ENCODE measurements around the gene KPNA5. TPM values are rescaled to one million over a fixed set of nuclear protein-coding genes. Genes with fewer than 3 reads are reported as not detected.
"Not testable (repeated sequence)": the region's sequence is repeated elsewhere in the genome, so short reads cannot be mapped to it uniquely, and the experiment has no call there.

The KPNA5 gene
- total and polyA plus RNA-seq, 4 donors, result 2.2 to 34.3 (median 7.3) TPM

DNA sequence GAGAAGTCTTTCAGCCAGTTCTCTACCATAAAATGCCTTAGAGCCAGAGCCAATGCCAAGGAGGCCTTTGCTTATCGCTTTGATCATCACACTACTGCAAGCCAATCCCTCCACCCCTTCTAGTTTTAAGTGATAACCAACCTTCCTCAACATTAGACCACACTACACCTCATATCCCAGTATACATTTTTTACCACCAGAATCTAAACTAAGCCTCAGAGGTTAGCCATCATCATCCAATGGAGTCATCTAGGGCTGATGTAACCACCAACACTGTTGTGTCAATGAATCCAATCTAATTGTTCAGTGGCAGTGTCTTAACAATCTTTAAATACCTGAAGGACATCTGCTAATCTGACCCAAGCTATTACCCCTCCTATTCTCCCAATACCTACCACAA, 18.8 kb upstream of the KPNA5 start:
- Histone ChIP-seq H3K4me3 (no peak overlapping the region), H3K9ac (ENCODE audit: insufficient read depth in 1 of 2, low read length in 2 of 2) (no peak overlapping the region)
- no peak for DNase-seq

DNA sequence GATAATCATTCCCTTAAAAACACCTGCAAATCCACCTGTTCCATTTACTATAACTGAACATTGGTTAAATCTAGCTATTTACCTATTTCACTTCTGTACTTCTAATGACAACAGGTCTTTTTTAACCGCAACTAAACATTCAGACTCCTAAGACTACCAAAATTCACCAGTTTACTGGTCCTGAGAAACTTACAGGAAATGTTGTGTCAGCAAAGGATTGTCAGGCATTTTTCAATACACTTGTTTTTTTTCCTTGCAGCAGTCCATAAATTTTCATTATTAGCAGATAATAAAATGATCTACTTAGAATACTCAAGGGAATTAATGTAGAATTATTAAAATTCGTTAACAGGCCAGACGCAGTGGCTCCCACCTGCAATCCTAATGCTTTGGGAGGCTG, 17.7 kb upstream of the KPNA5 start:
- no peaks in the 10 kb centered on the region for H3K27me3 ChIP-seq (ENCODE audit: control insufficient read depth in 3 of 3, insufficient read depth in 3 of 3, low read length in 2 of 3)
- ATAC-seq (ENCODE audit: insufficient read depth, low FRiP score) (no peak), DNase-seq (no peak)
- no peak overlapping the region for H3K9ac ChIP-seq (ENCODE audit: insufficient read depth in 1 of 2, low read length in 2 of 2)
- peaks cover 0 to 21% (median 0%) of the 10 kb centered on the region in 5 donors for H3K4me1 ChIP-seq (ENCODE audit: control insufficient read depth in 5 of 5, insufficient read depth in 5 of 5, low read length in 5 of 5)
- WGBS, 2 donors, result 97 to 99% methylated on average over 3 of the region's 3 CpGs
- no peak overlapping the region for H3K27ac ChIP-seq (ENCODE audit: low read depth in 1 of 2, low read length in 1 of 2)
- no peaks in the 10 kb centered on the region for H3K9me3 ChIP-seq (ENCODE audit: control insufficient read depth in 4 of 4, insufficient read depth in 3 of 4, low read length in 3 of 4)
- H3K36me3 ChIP-seq (ENCODE audit: control insufficient read depth in 4 of 4, insufficient read depth in 4 of 4, low read length in 4 of 4), result peaks cover 0 to 2% (median under 1%) of the 10 kb centered on the region in 4 donors
- no peak overlapping the region for H3K4me3 ChIP-seq
- TF ChIP-seq, protein P1, sequence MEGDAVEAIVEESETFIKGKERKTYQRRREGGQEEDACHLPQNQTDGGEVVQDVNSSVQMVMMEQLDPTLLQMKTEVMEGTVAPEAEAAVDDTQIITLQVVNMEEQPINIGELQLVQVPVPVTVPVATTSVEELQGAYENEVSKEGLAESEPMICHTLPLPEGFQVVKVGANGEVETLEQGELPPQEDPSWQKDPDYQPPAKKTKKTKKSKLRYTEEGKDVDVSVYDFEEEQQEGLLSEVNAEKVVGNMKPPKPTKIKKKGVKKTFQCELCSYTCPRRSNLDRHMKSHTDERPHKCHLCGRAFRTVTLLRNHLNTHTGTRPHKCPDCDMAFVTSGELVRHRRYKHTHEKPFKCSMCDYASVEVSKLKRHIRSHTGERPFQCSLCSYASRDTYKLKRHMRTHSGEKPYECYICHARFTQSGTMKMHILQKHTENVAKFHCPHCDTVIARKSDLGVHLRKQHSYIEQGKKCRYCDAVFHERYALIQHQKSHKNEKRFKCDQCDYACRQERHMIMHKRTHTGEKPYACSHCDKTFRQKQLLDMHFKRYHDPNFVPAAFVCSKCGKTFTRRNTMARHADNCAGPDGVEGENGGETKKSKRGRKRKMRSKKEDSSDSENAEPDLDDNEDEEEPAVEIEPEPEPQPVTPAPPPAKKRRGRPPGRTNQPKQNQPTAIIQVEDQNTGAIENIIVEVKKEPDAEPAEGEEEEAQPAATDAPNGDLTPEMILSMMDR (IDR thresholded peaks at IDR 0.05; ENCODE audit: control extremely low read depth, extremely low read depth), result no peak

More for the DNA sequence above, 18.8 kb upstream of the KPNA5 start:
- TF ChIP-seq, protein P1 (IDR thresholded peaks at IDR 0.05; ENCODE audit: control extremely low read depth, extremely low read depth), result no peak
- Histone ChIP-seq H3K27me3 (ENCODE audit: control insufficient read depth in 3 of 3, insufficient read depth in 3 of 3, low read length in 2 of 3) (no peaks in the 10 kb centered on the region), H3K4me1 (ENCODE audit: control insufficient read depth in 5 of 5, insufficient read depth in 5 of 5, low read length in 5 of 5) (peaks cover 0 to 21% (median 0%) of the 10 kb centered on the region in 5 donors), H3K36me3 (ENCODE audit: control insufficient read depth in 4 of 4, insufficient read depth in 4 of 4, low read length in 4 of 4) (peaks cover 0 to 2% (median 0%) of the 10 kb centered on the region in 4 donors), H3K27ac (ENCODE audit: low read depth in 1 of 2, low read length in 1 of 2) (no peak overlapping the region), H3K9me3 (ENCODE audit: control insufficient read depth in 4 of 4, insufficient read depth in 3 of 4, low read length in 3 of 4) (no peaks in the 10 kb centered on the region)
- WGBS, 2 donors, result 91 to 93% methylated on average over 1 of the region's 1 CpG
- no peak for ATAC-seq (ENCODE audit: insufficient read depth, low FRiP score)

DNA sequence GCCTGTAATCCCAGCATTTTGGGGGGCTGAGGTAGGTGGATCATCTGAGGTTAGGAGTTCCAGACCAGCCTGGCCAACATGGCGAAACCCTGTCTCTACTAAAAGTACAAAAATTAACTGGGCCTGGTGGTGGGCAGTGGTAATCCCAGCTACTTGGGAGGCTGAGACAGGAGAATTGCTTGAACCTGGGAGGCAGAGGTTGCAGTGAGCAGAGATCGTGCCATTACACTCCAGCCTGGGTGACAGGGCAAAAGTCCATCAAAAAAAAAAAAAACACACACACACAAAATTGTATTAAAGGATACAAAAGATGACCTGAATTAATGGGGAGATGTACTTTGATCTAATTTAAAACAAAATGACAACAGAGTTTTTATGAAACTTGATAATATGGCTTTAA, 16.8 kb upstream of the KPNA5 start:
- H3K4me1 ChIP-seq (ENCODE audit: control insufficient read depth in 5 of 5, insufficient read depth in 5 of 5, low read length in 5 of 5), result peaks cover 0 to 21% (median 0%) of the 10 kb centered on the region in 5 donors
- ATAC-seq (ENCODE audit: insufficient read depth, low FRiP score), result not testable (repeated sequence)
- whole genome bisulfite sequencing, 2 donors, result 93 to 95% methylated on average over 2 of the region's 2 CpGs

DNA sequence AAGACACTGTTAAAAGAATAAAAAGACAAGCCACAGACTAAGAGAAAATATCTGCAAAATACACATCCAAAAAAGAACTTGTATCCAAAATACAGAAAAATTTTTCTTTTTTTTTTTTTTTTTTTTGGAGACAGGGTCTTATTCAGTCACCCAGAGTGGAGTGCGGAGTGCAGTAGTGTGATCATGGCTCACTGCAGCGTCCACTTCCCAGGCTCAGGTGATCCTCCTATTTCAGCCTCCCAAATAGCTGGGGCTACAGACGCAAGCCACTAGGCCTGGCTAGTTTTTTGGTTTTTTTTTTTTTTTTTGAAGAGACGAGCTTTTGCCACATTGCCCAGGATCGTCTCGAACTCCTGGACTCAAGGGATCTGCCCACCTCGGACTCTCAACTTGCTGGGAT, 15.5 kb upstream of the KPNA5 start:
- Histone ChIP-seq H3K9me3 (ENCODE audit: control insufficient read depth in 4 of 4, insufficient read depth in 3 of 4, low read length in 3 of 4) (no peaks in the 10 kb centered on the region), H3K4me1 (ENCODE audit: control insufficient read depth in 5 of 5, insufficient read depth in 5 of 5, low read length in 5 of 5) (peaks cover 0 to 21% (median 0%) of the 10 kb centered on the region in 5 donors), H3K27me3 (ENCODE audit: control insufficient read depth in 3 of 3, insufficient read depth in 3 of 3, low read length in 2 of 3) (no peaks in the 10 kb centered on the region), H3K27ac (ENCODE audit: low read depth in 1 of 2, low read length in 1 of 2) (no peak overlapping the region), H3K4me3 (no peak overlapping the region), H3K36me3 (ENCODE audit: control insufficient read depth in 4 of 4, insufficient read depth in 4 of 4, low read length in 4 of 4) (peaks cover 0 to 4% (median 0%) of the 10 kb centered on the region in 4 donors), H3K9ac (ENCODE audit: insufficient read depth in 1 of 2, low read length in 2 of 2) (no peak overlapping the region)
- ATAC-seq (ENCODE audit: insufficient read depth, low FRiP score) (no peak), DNase-seq (no peak)
- TF ChIP-seq, protein P1 (IDR thresholded peaks at IDR 0.05; ENCODE audit: control extremely low read depth, extremely low read depth), result no peak
- WGBS, 2 donors, result 89 to 91% methylated on average over 7 of the region's 7 CpGs

More for the DNA sequence above, 16.8 kb upstream of the KPNA5 start:
- H3K36me3 ChIP-seq (ENCODE audit: control insufficient read depth in 4 of 4, insufficient read depth in 4 of 4, low read length in 4 of 4); H3K4me3 ChIP-seq; H3K9me3 ChIP-seq (ENCODE audit: control insufficient read depth in 4 of 4, insufficient read depth in 3 of 4, low read length in 3 of 4); H3K27me3 ChIP-seq (ENCODE audit: control insufficient read depth in 3 of 3, insufficient read depth in 3 of 3, low read length in 2 of 3); H3K27ac ChIP-seq (ENCODE audit: low read depth in 1 of 2, low read length in 1 of 2); DNase-seq; H3K9ac ChIP-seq (ENCODE audit: insufficient read depth in 1 of 2, low read length in 2 of 2): not testable (repeated sequence)

Data from lung (tissue), 12 donors.